ENCODE results near the gene AP5B1.

DNA sequence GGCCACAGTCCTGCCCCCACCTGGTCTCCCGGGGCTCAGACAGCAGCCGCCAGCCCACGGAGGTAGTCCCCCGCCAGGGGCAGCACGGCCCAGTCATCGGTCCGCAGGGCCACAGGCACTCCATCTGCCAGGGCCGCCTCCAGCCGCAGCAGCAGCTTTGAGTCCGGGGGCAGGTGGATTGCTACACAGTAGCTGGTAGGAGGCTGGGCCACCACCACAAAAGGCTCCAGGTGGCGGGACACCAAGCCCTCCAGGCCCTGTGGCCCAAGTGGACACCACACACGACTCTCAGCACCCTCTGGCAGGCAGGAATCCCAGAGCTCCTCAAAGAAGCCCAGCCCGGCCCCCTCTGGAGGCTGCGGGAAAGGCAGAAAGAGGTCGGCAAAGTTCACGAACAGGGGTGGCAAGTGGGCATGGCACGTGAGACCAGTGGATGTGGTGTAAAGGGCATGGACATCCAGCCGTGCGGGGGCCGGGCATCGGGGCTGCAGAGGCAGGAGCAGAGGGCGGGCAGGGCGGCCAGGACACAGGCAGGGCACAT lies 2.9 kb downstream of the AP5B1 start:
- TF ChIP-seq HCFC1 (IDR thresholded peaks at IDR 0.05; ENCODE audit: low read depth, low read length) (no peak), CTCF (IDR thresholded peaks at IDR 0.05 in 2 of 3, conservative IDR thresholded peaks at IDR 0.05 in 1 of 3; ENCODE audit: insufficient read depth in 2 of 3, low read depth in 1 of 3, low read length in 3 of 3) (no peak), SAFB (IDR thresholded peaks at IDR 0.05; ENCODE audit: borderline replicate concordance, low read depth, low read length) (no peak), POLR2AphosphoS5 (IDR thresholded peaks at IDR 0.05; ENCODE audit: control insufficient read depth, insufficient read depth, low read depth, low read length) (no peak), THAP12 (CRISPR knock-in tag; IDR thresholded peaks at IDR 0.05) (no peak), CEBPB (tag; IDR thresholded peaks at IDR 0.05) (no peak), POLR2A (conservative IDR thresholded peaks at IDR 0.05) (no peak), FOS (IDR thresholded peaks at IDR 0.05; ENCODE audit: extremely low read depth, insufficient read length) (no peak), MAX (CRISPR knock-in tag; IDR thresholded peaks at IDR 0.05) (no peak), RBBP5 (IDR thresholded peaks at IDR 0.05; ENCODE audit: borderline replicate concordance, insufficient read depth, low read length, poor library complexity, severe bottlenecking) (no peak), RFX5 (IDR thresholded peaks at IDR 0.05; ENCODE audit: low read depth, low read length) (no peak)
